Fibroblast of mammary gland (primary cell): ENCODE measurements around the gene FTO.

Experiments used
- DNase-seq: peaks from one replicate; pipeline ENCODE4 v3.0.0-alpha.2; 2010; ENCODE audit warnings: low read depth
- H3K4me3 ChIP-seq: 2 replicates; pipeline ENCODE4 v1.5.1; 2011; ENCODE audit warnings: low read depth, mild to moderate bottlenecking, low read length, moderate library complexity; ENCODE audit not compliant: control insufficient read depth
- CTCF ChIP-seq: conservative IDR thresholded peaks from 2 replicates; pipeline ENCODE4 v1.5.1; 2011; ENCODE audit warnings: low read depth, low read length, inconsistent platforms; ENCODE audit not compliant: control insufficient read depth, insufficient read depth

FTO gene

GRCh38 chr16:53937161-53937880 is 233.4 kb downstream of the FTO start:
- TF ChIP-seq CTCF = no peak

GRCh38 chr16:53944025-53944424 is 240.1 kb downstream of the FTO start:
- DNase-seq = peak; percentile 47
- no peak overlapping the region for H3K4me3 ChIP-seq
- no peak for TF ChIP-seq CTCF

More at GRCh38 chr16:53937161-53937880, 233.4 kb downstream of the FTO start:
- no peak overlapping the region for H3K4me3 ChIP-seq
- DNase-seq = no peak

GRCh38 chr16:53945996-53946395 is 242.0 kb downstream of the FTO start:
- TF ChIP-seq CTCF = peak; percentile 87
- no peak overlapping the region for H3K4me3 ChIP-seq
- DNase-seq = peak; percentile 73

- no peak for DNase-seq
- no peak for TF ChIP-seq CTCF
- no peak overlapping the region for H3K4me3 ChIP-seq
Observed at GRCh38 chr16:53946746-53947386, 242.9 kb downstream of the FTO start.

- no peak for DNase-seq
Observed at GRCh38 chr16:53947642-53948041, 243.7 kb downstream of the FTO start.

GRCh38 chr16:53948326-53948725 is 244.4 kb downstream of the FTO start:
- no peak for TF ChIP-seq CTCF
- no peak overlapping the region for H3K4me3 ChIP-seq
- no peak for DNase-seq

More at GRCh38 chr16:53947642-53948041, 243.7 kb downstream of the FTO start:
- H3K4me3 ChIP-seq = no peak overlapping the region
- no peak for TF ChIP-seq CTCF
